Neural cell (in vitro differentiated cells): ENCODE data around the gene RGS19.

Source experiments
- SMC3 ChIP-seq: fragments of 450-650 bp; conservative IDR thresholded peaks from 2 replicates; pipeline ENCODE4 v1.6.1; 2014; ENCODE audit warnings: antibody characterized with exemption, mild to moderate bottlenecking, moderate library complexity; ENCODE audit not compliant: poor library complexity
- TF ChIP-seq, protein P1 (sequence below): fragments of 450-650 bp; IDR thresholded peaks from 2 replicates; pipeline ENCODE4 v1.5.1; 2014; ENCODE audit warnings: antibody characterized with exemption, mild to moderate bottlenecking, moderate library complexity; ENCODE audit not compliant: poor library complexity, severe bottlenecking

- TF ChIP-seq, protein P1, sequence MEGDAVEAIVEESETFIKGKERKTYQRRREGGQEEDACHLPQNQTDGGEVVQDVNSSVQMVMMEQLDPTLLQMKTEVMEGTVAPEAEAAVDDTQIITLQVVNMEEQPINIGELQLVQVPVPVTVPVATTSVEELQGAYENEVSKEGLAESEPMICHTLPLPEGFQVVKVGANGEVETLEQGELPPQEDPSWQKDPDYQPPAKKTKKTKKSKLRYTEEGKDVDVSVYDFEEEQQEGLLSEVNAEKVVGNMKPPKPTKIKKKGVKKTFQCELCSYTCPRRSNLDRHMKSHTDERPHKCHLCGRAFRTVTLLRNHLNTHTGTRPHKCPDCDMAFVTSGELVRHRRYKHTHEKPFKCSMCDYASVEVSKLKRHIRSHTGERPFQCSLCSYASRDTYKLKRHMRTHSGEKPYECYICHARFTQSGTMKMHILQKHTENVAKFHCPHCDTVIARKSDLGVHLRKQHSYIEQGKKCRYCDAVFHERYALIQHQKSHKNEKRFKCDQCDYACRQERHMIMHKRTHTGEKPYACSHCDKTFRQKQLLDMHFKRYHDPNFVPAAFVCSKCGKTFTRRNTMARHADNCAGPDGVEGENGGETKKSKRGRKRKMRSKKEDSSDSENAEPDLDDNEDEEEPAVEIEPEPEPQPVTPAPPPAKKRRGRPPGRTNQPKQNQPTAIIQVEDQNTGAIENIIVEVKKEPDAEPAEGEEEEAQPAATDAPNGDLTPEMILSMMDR, result no peak
- TF ChIP-seq SMC3, result no peak
These were observed 2.2 kb downstream of the RGS19 start for GRCh38 chr20:64077094-64077493.
